ENCODE data around the gene SMIM9. TPM values are rescaled to one million over a fixed set of nuclear protein-coding genes. Genes with fewer than 3 reads are reported as not detected.

Gene SMIM9
- polyA plus RNA-seq, 1 donor (not counting 4 experiments of a cell fraction or from before 2014, with no cell fraction given) = not detected

GRCh38 chrX:154833746-154834274 lies 652 bp downstream of the SMIM9 start:
- Histone ChIP-seq H3K27me3 (ENCODE audit: control insufficient read depth, extremely low read depth, insufficient read depth, low read length) (no peaks in the 10 kb centered on the region), H3K27ac (ENCODE audit: control insufficient read depth, insufficient read depth, low read length) (no peak overlapping the region), H3K4me1 (ENCODE audit: control insufficient read depth, extremely low read depth, insufficient read depth, low read length) (no peaks in the 10 kb centered on the region), H3K4me2 (ENCODE audit: control insufficient read depth, extremely low read depth, insufficient read depth, low read depth, low read length) (no peak overlapping the region), H3K79me2 (ENCODE audit: control insufficient read depth, insufficient read depth, low read length) (no peaks in the 10 kb centered on the region), H3K36me3 (ENCODE audit: control insufficient read depth in 2 of 2, extremely low read depth in 1 of 2, insufficient read depth in 2 of 2, low read length in 2 of 2) (no peaks in the 10 kb centered on the region), H2AFZ (ENCODE audit: control insufficient read depth, low read length) (no peak overlapping the region), H3K4me3 (ENCODE audit: control insufficient read depth in 2 of 3, extremely low read depth in 1 of 3, insufficient read depth in 2 of 3, low read depth in 1 of 3, low read length in 3 of 3) (no peak overlapping the region), H4K20me1 (ENCODE audit: control insufficient read depth, extremely low read depth, insufficient read depth, low read length) (no peaks in the 10 kb centered on the region), H3K9me1 (ENCODE audit: control insufficient read depth, extremely low read depth, insufficient read depth, low read length) (no peaks in the 10 kb centered on the region), H3K9ac (ENCODE audit: control insufficient read depth, extremely low read depth, insufficient read depth, low read length) (no peak overlapping the region), H3K9me3 (ENCODE audit: control insufficient read depth, low read depth, low read length) (no peaks in the 10 kb centered on the region)
- DNase-seq (ENCODE audit: low read depth, low spot score) (no peak), FAIRE-seq (no peak)
- TF ChIP-seq CTCF (optimal IDR thresholded peaks at IDR 0.05 in 1 of 3, IDR thresholded peaks at IDR 0.05 in 1 of 3, conservative IDR thresholded peaks at IDR 0.05 in 1 of 3; ENCODE audit: extremely low read depth in 1 of 3, insufficient read depth in 2 of 3, low read length in 3 of 3) = no peak
- dilution Hi-C loops (cut with MboI; ENCODE audit: extremely low pct_ligation_motif_present, low sequenced_read_pairs) = no loop called here

GRCh38 chrX:154829926-154830442 lies 4.5 kb downstream of the SMIM9 start:
- Histone ChIP-seq H3K9me1 (ENCODE audit: control insufficient read depth, extremely low read depth, insufficient read depth, low read length) (no peaks in the 10 kb centered on the region), H4K20me1 (ENCODE audit: control insufficient read depth, extremely low read depth, insufficient read depth, low read length) (no peaks in the 10 kb centered on the region), H3K4me1 (ENCODE audit: control insufficient read depth, extremely low read depth, insufficient read depth, low read length) (no peaks in the 10 kb centered on the region), H2AFZ (ENCODE audit: control insufficient read depth, low read length) (no peak overlapping the region), H3K4me2 (ENCODE audit: control insufficient read depth, extremely low read depth, insufficient read depth, low read depth, low read length) (no peak overlapping the region), H3K27me3 (ENCODE audit: control insufficient read depth, extremely low read depth, insufficient read depth, low read length) (no peaks in the 10 kb centered on the region), H3K79me2 (ENCODE audit: control insufficient read depth, insufficient read depth, low read length) (no peaks in the 10 kb centered on the region), H3K9ac (ENCODE audit: control insufficient read depth, extremely low read depth, insufficient read depth, low read length) (no peak overlapping the region), H3K4me3 (ENCODE audit: control insufficient read depth in 2 of 3, extremely low read depth in 1 of 3, insufficient read depth in 2 of 3, low read depth in 1 of 3, low read length in 3 of 3) (no peak overlapping the region), H3K36me3 (ENCODE audit: control insufficient read depth in 2 of 2, extremely low read depth in 1 of 2, insufficient read depth in 2 of 2, low read length in 2 of 2) (no peaks in the 10 kb centered on the region), H3K9me3 (ENCODE audit: control insufficient read depth, low read depth, low read length) (no peaks in the 10 kb centered on the region), H3K27ac (ENCODE audit: control insufficient read depth, insufficient read depth, low read length) (no peak overlapping the region)
- DNase-seq (ENCODE audit: low read depth, low spot score) = no peak
- dilution Hi-C loops (cut with MboI; ENCODE audit: extremely low pct_ligation_motif_present, low sequenced_read_pairs) = no loop called here
- TF ChIP-seq CTCF (optimal IDR thresholded peaks at IDR 0.05 in 1 of 3, IDR thresholded peaks at IDR 0.05 in 1 of 3, conservative IDR thresholded peaks at IDR 0.05 in 1 of 3; ENCODE audit: extremely low read depth in 1 of 3, insufficient read depth in 2 of 3, low read length in 3 of 3) (no peak), EZH2 (IDR thresholded peaks at IDR 0.05; ENCODE audit: low read length) (no peak)
- no peak for FAIRE-seq
